MM.1S (cell line): ENCODE results near the gene ILK.

Source experiments
- DNase-seq: peaks from one replicate; pipeline ENCODE4 v3.0.0-alpha.2; 2015
- H2AFZ ChIP-seq: fragments of 300-600 bp; sonication (generic); 2 replicates; pipeline ENCODE4 v1.6.0; 2016; ENCODE audit warnings: antibody characterized with exemption, low read length
- H3F3A ChIP-seq: fragments of 300-600 bp; sonication (generic); 2 replicates; pipeline ENCODE4 v1.6.1; 2016; ENCODE audit warnings: mild to moderate bottlenecking, antibody characterized with exemption, low read length, moderate library complexity, mixed read lengths; ENCODE audit not compliant: insufficient read depth
- H3K27ac ChIP-seq: fragments of 300-600 bp; sonication (generic); 2 replicates; pipeline ENCODE4 v1.5.1; 2016; ENCODE audit warnings: mild to moderate bottlenecking, low read length
- H3K27me3 ChIP-seq: fragments of 300-600 bp; sonication (generic); replicated peaks from 2 replicates; pipeline ENCODE4 v1.6.0; 2016; ENCODE audit warnings: low read length; ENCODE audit not compliant: insufficient read depth
- H3K36me3 ChIP-seq: fragments of 300-600 bp; sonication (generic); replicated peaks from 2 replicates; pipeline ENCODE4 v1.6.1; 2016; ENCODE audit warnings: mild to moderate bottlenecking, low read length, mixed read lengths; ENCODE audit not compliant: insufficient read depth
- H3K4me1 ChIP-seq: fragments of 300-600 bp; sonication (generic); 2 replicates; pipeline ENCODE4 v1.6.1; 2016; ENCODE audit warnings: low read length, mixed read lengths
- H3K4me2 ChIP-seq: fragments of 300-600 bp; sonication (generic); 2 replicates; pipeline ENCODE4 v1.6.0; 2016; ENCODE audit warnings: low read depth, low read length
- H3K4me3 ChIP-seq: fragments of 300-600 bp; sonication (generic); 2 replicates; pipeline ENCODE4 v1.5.1; 2016; ENCODE audit warnings: low read length, mixed read lengths
- H3K79me2 ChIP-seq: fragments of 300-600 bp; sonication (generic); 2 replicates; pipeline ENCODE4 v1.6.1; 2016; ENCODE audit warnings: mixed run types, low read length, mixed read lengths
- H3K9ac ChIP-seq: fragments of 300-600 bp; sonication (generic); 2 replicates; pipeline ENCODE4 v1.6.1; 2016; ENCODE audit warnings: low read length, mixed read lengths
- H3K9me2 ChIP-seq: fragments of 300-600 bp; sonication (generic); replicated peaks from 2 replicates; pipeline ENCODE4 v1.6.1; 2016; ENCODE audit warnings: mild to moderate bottlenecking, low read length, mixed read lengths; ENCODE audit not compliant: insufficient read depth
- H3K9me3 ChIP-seq: fragments of 300-600 bp; sonication (generic); replicated peaks from 2 replicates; pipeline ENCODE4 v1.6.1; 2016; ENCODE audit warnings: mild to moderate bottlenecking, low read length, mixed read lengths; ENCODE audit not compliant: insufficient read depth
- H4K20me1 ChIP-seq: fragments of 300-600 bp; sonication (generic); 2 replicates; pipeline ENCODE4 v1.6.1; 2016; ENCODE audit warnings: mild to moderate bottlenecking, low read length, moderate library complexity, mixed read lengths; ENCODE audit not compliant: insufficient read depth
- EZH2 ChIP-seq: fragments of 300-600 bp; sonication (generic); optimal IDR thresholded peaks from 2 replicates; pipeline ENCODE3; 2017; ENCODE audit warnings: low read depth, mild to moderate bottlenecking, antibody characterized with exemption, low read length, mixed read lengths
- EZH2phosphoT487 ChIP-seq: fragments of 300-600 bp; sonication (generic); IDR thresholded peaks from 2 replicates; pipeline ENCODE4 v1.6.1; 2018; ENCODE audit warnings: antibody characterized with exemption, low read length
- TF ChIP-seq, protein P1 (sequence below): fragments of 300-600 bp; sonication (generic); IDR thresholded peaks from 2 replicates; pipeline ENCODE4 v1.5.1; 2016; ENCODE audit warnings: antibody characterized with exemption, low read length, mixed read lengths

The ILK gene

DNA sequence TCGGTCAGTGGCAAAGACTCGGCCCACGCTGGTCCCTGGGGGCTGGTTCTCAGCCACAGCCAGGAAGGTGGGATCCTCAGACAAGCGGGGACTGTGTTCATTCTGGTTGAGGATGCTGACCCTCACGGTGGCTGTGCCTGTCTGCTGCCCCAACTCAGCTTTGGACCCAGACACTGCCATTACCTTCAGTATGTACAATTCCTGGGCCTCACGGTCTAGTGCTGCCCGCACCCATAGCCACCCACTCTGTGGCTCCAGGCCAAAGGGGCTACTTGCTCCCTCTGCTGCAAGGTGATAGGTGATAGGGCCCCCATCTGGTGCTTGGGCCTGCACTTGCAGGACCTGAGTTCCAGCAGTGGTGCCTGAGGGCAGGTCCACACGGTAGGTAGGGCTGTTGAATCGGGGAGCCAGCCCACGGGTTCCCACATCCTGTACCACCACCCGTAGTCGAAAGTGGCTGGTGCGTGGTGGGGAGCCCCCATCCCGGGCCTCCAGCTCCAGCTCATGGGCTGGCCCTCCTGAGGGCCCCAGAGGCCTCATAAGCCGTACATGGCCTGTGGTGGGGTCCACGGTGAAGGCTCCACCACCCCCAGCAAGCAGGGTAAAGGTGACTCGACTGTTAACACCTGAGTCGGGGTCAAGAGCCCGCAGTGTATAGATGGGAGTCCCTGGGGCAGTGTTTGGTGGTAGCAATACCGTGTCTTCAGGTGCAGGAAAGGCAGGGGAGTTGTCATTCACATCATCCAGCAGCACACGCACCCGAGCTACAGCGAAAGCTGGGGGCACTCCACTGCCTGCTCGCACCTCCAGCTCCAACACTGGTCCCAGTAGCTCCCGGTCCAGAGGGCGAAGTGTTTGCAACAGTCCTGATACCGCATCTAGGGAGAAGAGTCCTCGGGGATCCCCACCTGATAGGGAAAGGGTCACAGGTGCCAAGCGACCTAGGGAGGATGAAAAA, 28.8 kb downstream of the ILK start:
- no peak overlapping the region for H3K9ac ChIP-seq
- H3K9me2 ChIP-seq: no peaks in the 10 kb centered on the region
- DNase-seq: no peak
- H3F3A ChIP-seq: no peaks in the 10 kb centered on the region
- no peak overlapping the region for H2AFZ ChIP-seq
- no peak overlapping the region for H3K27ac ChIP-seq
- H3K36me3 ChIP-seq: no peaks in the 10 kb centered on the region
- H3K79me2 ChIP-seq: no peaks in the 10 kb centered on the region
- peaks cover 2% of the 10 kb centered on the region for H3K4me1 ChIP-seq
- TF ChIP-seq EZH2 (no peak), EZH2phosphoT487 (no peak)
- TF ChIP-seq, protein P1, sequence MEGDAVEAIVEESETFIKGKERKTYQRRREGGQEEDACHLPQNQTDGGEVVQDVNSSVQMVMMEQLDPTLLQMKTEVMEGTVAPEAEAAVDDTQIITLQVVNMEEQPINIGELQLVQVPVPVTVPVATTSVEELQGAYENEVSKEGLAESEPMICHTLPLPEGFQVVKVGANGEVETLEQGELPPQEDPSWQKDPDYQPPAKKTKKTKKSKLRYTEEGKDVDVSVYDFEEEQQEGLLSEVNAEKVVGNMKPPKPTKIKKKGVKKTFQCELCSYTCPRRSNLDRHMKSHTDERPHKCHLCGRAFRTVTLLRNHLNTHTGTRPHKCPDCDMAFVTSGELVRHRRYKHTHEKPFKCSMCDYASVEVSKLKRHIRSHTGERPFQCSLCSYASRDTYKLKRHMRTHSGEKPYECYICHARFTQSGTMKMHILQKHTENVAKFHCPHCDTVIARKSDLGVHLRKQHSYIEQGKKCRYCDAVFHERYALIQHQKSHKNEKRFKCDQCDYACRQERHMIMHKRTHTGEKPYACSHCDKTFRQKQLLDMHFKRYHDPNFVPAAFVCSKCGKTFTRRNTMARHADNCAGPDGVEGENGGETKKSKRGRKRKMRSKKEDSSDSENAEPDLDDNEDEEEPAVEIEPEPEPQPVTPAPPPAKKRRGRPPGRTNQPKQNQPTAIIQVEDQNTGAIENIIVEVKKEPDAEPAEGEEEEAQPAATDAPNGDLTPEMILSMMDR: no peak
- no peaks in the 10 kb centered on the region for H3K9me3 ChIP-seq
- no peak overlapping the region for H3K4me2 ChIP-seq
- H4K20me1 ChIP-seq: no peaks in the 10 kb centered on the region
- H3K4me3 ChIP-seq: no peak overlapping the region
- H3K27me3 ChIP-seq: no peaks in the 10 kb centered on the region

DNA sequence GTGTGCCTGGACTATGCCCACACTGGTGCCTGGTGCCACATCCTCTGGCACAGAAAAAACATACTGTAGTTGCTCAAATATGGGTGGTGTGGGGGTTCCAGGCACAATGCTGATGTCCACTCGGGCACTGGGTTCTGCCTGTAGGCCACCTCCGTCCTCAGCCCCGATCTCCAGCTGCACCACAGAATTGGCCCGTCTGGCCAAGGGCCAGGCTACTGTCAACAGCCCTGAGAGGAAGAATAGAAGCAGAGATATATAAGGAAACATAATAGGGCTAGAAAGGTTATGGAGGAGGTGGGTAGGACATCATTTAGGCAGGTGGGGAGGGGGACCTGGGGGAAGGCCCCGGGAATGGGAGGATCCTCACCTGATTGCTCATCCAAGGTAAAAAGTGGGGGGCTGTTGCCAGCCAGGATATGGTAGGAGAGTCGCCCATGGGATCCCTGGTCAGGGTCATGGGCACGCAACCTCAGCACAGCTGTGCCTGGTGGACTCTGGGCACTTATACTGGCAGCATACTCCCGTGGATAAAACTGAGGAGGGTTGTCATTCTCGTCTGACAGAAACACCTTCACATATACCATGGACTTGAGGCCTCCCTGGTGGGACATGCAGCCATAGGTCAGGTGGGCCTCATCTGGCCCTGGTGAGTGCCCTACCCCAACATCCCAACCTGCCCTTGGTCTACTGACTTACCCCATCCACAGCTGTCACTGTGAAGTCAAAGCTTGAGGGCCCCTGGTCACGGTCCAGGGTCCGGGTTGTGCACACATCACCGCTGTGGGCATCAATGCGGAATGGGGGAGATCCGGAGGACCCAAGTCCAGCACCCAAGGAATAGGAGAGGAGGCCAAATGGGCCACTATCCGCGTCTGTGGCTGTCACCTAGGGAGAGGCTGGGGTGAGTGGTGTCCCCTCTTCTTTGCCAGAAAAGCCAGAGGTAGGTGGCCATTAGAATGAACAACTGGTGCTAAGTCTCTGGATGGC, 30.1 kb downstream of the ILK start:
- Histone ChIP-seq H3K27me3 (no peaks in the 10 kb centered on the region), H3K27ac (no peak overlapping the region), H4K20me1 (no peaks in the 10 kb centered on the region), H3K36me3 (no peaks in the 10 kb centered on the region), H3K9ac (no peak overlapping the region), H3K9me2 (no peaks in the 10 kb centered on the region), H3K4me1 (no peaks in the 10 kb centered on the region), H3K79me2 (no peaks in the 10 kb centered on the region), H3F3A (no peaks in the 10 kb centered on the region), H2AFZ (no peak overlapping the region), H3K4me3 (no peak overlapping the region), H3K9me3 (no peaks in the 10 kb centered on the region), H3K4me2 (no peak overlapping the region)
- no peak for DNase-seq
- TF ChIP-seq EZH2 (no peak), EZH2phosphoT487 (no peak)
- TF ChIP-seq, protein P1: no peak

DNA sequence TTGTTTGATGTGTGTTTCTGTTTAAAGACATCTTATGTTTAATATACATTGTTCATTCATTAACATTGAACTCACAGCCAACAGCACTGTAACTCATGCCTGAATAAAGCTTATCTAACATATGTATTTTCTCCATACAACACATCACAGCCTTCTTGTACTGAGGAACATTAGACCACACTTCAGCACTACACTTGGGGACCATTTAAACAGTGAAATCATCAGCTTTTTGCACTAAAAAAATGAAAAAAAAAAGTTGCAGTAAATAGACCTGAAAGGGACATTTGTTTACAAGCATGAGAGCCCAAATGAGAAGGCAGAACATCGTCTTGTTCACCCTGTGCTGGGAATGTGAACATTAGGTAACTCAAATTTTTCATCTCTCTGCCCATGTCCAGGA, 31.0 kb downstream of the ILK start:
- TF ChIP-seq EZH2phosphoT487: no peak
- TF ChIP-seq EZH2: no peak
- TF ChIP-seq, protein P1: no peak
- no peak overlapping the region for H3K9ac ChIP-seq

More for the DNA sequence above, 31.0 kb downstream of the ILK start:
- Histone ChIP-seq H3K36me3 (no peaks in the 10 kb centered on the region), H3K27ac (no peak overlapping the region), H3F3A (no peaks in the 10 kb centered on the region), H3K79me2 (no peaks in the 10 kb centered on the region), H3K4me3 (no peak overlapping the region), H4K20me1 (no peaks in the 10 kb centered on the region), H3K4me1 (no peaks in the 10 kb centered on the region), H3K9me2 (no peaks in the 10 kb centered on the region), H3K4me2 (no peak overlapping the region), H3K9me3 (no peaks in the 10 kb centered on the region), H2AFZ (no peak overlapping the region), H3K27me3 (no peaks in the 10 kb centered on the region)
- DNase-seq: no peak
